ENCODE measurements around the gene HRH1. TPM values are rescaled to one million over a fixed set of nuclear protein-coding genes. Genes with fewer than 3 reads are reported as not detected.

Gene HRH1
- total and polyA plus RNA-seq, 2 of the 13 experiments (the other 11 are each of a cell fraction or from before 2014, with no cell fraction given), result not detected

DNA sequence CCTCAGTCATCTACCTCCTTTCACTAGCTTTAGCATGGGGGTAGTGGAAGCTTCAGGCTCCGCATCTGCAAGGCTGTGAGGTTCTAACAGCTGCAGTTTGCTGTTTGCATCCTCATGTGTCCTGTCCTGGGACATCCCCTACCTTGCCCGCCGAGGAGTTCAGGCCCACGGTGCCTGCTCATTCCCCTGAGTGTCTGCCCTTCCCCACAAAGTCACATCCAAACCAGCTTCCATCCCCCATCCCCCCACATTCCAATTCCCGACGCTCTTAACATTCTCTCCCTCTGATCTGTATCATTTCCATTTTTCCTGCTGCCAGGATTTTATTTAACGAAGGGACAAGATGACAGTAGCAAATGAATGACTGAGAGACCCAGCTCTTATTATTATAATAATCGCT lies 43.8 kb downstream of the HRH1 start (continued):
- no peak for TF ChIP-seq AFF4 (CRISPR knock-in tag; IDR thresholded peaks at IDR 0.05)
- TF ChIP-seq NFKB2 (CRISPR knock-in tag; IDR thresholded peaks at IDR 0.05; ENCODE audit: borderline replicate concordance), result no peak

- FAIRE-seq (no peak), ATAC-seq (no peak), DNase-seq (ENCODE audit: low spot score) (no peak)
- no peaks in the 10 kb centered on the region for H3K36me3 ChIP-seq (replicated peaks in 1 of 2; ENCODE audit: control insufficient read depth in 1 of 2, insufficient read depth in 2 of 2, low read length in 2 of 2)
- intact Hi-C loops (cut with micrococcal nuclease; ENCODE audit: unreplicated experiment) (no loop called here), in situ Hi-C loops (cut with HindIII; ENCODE audit: extremely low pct_ligation_motif_present, low pct_unique_long_range_greater_than_20kb) (no loop called here)
- no peak overlapping the region for H3K27ac ChIP-seq (ENCODE audit: extremely low read length, insufficient read depth, low read length)
- no peak for TF ChIP-seq IRX3 (CRISPR knock-in tag; IDR thresholded peaks at IDR 0.05; ENCODE audit: borderline replicate concordance, low read depth)
- TF ChIP-seq POLR2AphosphoS5 (IDR thresholded peaks at IDR 0.05; ENCODE audit: low read depth, low read length), result no peak
- no peak for TF ChIP-seq ZNF431 (CRISPR knock-in tag; IDR thresholded peaks at IDR 0.05; ENCODE audit: borderline replicate concordance, low read depth)
- TF ChIP-seq, protein P1, sequence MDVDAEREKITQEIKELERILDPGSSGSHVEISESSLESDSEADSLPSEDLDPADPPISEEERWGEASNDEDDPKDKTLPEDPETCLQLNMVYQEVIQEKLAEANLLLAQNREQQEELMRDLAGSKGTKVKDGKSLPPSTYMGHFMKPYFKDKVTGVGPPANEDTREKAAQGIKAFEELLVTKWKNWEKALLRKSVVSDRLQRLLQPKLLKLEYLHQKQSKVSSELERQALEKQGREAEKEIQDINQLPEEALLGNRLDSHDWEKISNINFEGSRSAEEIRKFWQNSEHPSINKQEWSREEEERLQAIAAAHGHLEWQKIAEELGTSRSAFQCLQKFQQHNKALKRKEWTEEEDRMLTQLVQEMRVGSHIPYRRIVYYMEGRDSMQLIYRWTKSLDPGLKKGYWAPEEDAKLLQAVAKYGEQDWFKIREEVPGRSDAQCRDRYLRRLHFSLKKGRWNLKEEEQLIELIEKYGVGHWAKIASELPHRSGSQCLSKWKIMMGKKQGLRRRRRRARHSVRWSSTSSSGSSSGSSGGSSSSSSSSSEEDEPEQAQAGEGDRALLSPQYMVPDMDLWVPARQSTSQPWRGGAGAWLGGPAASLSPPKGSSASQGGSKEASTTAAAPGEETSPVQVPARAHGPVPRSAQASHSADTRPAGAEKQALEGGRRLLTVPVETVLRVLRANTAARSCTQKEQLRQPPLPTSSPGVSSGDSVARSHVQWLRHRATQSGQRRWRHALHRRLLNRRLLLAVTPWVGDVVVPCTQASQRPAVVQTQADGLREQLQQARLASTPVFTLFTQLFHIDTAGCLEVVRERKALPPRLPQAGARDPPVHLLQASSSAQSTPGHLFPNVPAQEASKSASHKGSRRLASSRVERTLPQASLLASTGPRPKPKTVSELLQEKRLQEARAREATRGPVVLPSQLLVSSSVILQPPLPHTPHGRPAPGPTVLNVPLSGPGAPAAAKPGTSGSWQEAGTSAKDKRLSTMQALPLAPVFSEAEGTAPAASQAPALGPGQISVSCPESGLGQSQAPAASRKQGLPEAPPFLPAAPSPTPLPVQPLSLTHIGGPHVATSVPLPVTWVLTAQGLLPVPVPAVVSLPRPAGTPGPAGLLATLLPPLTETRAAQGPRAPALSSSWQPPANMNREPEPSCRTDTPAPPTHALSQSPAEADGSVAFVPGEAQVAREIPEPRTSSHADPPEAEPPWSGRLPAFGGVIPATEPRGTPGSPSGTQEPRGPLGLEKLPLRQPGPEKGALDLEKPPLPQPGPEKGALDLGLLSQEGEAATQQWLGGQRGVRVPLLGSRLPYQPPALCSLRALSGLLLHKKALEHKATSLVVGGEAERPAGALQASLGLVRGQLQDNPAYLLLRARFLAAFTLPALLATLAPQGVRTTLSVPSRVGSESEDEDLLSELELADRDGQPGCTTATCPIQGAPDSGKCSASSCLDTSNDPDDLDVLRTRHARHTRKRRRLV (CRISPR knock-in tag; IDR thresholded peaks at IDR 0.05), result no peak
- TF ChIP-seq NCOA5 (CRISPR knock-in tag; IDR thresholded peaks at IDR 0.05), result no peak
- H2AFZ ChIP-seq (ENCODE audit: low read length), result no peak overlapping the region
- peaks cover 0 to 20% of the 10 kb centered on the region in 2 experiments; a peak in 2 of 5 replicates for H3K27me3 ChIP-seq (ENCODE audit: control insufficient read depth in 1 of 2, insufficient read depth in 2 of 2, low read length in 2 of 2)
- no peak overlapping the region for H3K9ac ChIP-seq (ENCODE audit: insufficient read depth, low read depth, low read length)
- 2% methylated on average over 4 of the region's 4 CpGs for WGBS (ENCODE audit: low lambda C conversion rate)
- no TSS peak for BruUV-seq (replicated peaks)
- H3K9me3 ChIP-seq (ENCODE audit: low read length), result no peaks in the 10 kb centered on the region
- H3K4me2 ChIP-seq (ENCODE audit: low read depth, low read length), result no peak overlapping the region
- no peaks in the 10 kb centered on the region for H4K20me1 ChIP-seq (ENCODE audit: insufficient read depth, low read length)
- CTCF ChIA-PET (ENCODE audit: low intra/inter-chr PET ratio, low total read pairs), result no interaction called here
- H3K79me2 ChIP-seq (ENCODE audit: insufficient read depth, low read length), result no peaks in the 10 kb centered on the region
- H3K4me1 ChIP-seq (ENCODE audit: insufficient read depth, low read length), result peaks cover 6% of the 10 kb centered on the region; the same call in 1 of the 2 replicates
- no peak overlapping the region for H3K4me3 ChIP-seq (replicated peaks in 1 of 3; ENCODE audit: insufficient read depth in 1 of 3, low read depth in 2 of 3, low read length in 3 of 3)
- POLR2A ChIA-PET, result no interaction called here
Measured at GRCh38 chr3:11198495-11198894, 44.2 kb downstream of the HRH1 start.
